OCI-LY3 (cell line): ENCODE measurements around the gene MRPS2.

Source experiments
- H2AFZ ChIP-seq: fragments of 200-600, 300-600 bp; shearing (Covaris generic); 2 replicates; pipeline ENCODE4 v1.6.0; 2014; ENCODE audit warnings: antibody characterized with exemption, low read depth, low read length
- H3K27ac ChIP-seq: fragments of 200-600, 300-600 bp; sonication (generic); 2 replicates; pipeline ENCODE4 v1.5.1; 2014; ENCODE audit warnings: mild to moderate bottlenecking, low read length, moderate library complexity, mixed read lengths
- H3K27me3 ChIP-seq: fragments of 200-600, 300-600 bp; sonication (generic); 2 replicates; pipeline ENCODE4 v1.6.1; 2014; ENCODE audit warnings: low read depth, low read length, mixed read lengths
- H3K36me3 ChIP-seq: fragments of 200-600, 300-600 bp; sonication (generic); replicated peaks from 2 replicates; pipeline ENCODE3; 2014; ENCODE audit warnings: low read depth, low read length, mixed read lengths
- H3K4me1 ChIP-seq: fragments of 300-600, 200-600 bp; sonication (generic); 2 replicates; pipeline ENCODE4 v1.6.1; 2014; ENCODE audit warnings: low read length, mixed read lengths
- H3K4me2 ChIP-seq: fragments of 200-600, 300-600 bp; sonication (generic); 2 replicates; pipeline ENCODE4 v1.6.1; 2014; ENCODE audit warnings: low read length, mixed read lengths
- H3K4me3 ChIP-seq: fragments of 300-600, 200-600 bp; sonication (generic); 2 replicates; pipeline ENCODE4 v1.5.1; 2014; ENCODE audit warnings: antibody characterized with exemption, mild to moderate bottlenecking, low read length, moderate library complexity
- H3K79me2 ChIP-seq: fragments of 300-600, 200-600 bp; shearing (Covaris generic); 2 replicates; pipeline ENCODE4 v1.6.1; 2014; ENCODE audit warnings: mild to moderate bottlenecking, low read length, mixed read lengths
- H3K9ac ChIP-seq: fragments of 300-600, 200-600 bp; shearing (Covaris generic); 2 replicates; pipeline ENCODE4 v1.6.0; 2014; ENCODE audit warnings: mild to moderate bottlenecking, low read length, moderate library complexity
- H3K9me3 ChIP-seq: fragments of 200-600, 300-600 bp; shearing (Covaris generic); 2 replicates; pipeline ENCODE4 v1.6.1; 2014; ENCODE audit warnings: low read length, mixed read lengths; ENCODE audit not compliant: insufficient read depth
- H4K20me1 ChIP-seq: fragments of 200-600, 300-600 bp; sonication (generic); 2 replicates; pipeline ENCODE4 v1.6.1; 2016; ENCODE audit warnings: low read length, mixed read lengths; ENCODE audit not compliant: insufficient read depth
- EZH2phosphoT487 ChIP-seq: fragments of 200-600 bp; shearing (Covaris generic); IDR thresholded peaks from 2 replicates; pipeline ENCODE4 v1.6.1; 2018; ENCODE audit warnings: antibody characterized with exemption, mixed run types, low read depth
- TF ChIP-seq, protein P1 (sequence below): fragments of 200-600, 300-600 bp; sonication (generic); IDR thresholded peaks from 2 replicates; pipeline ENCODE4 v1.5.1; 2014; ENCODE audit warnings: antibody characterized with exemption, low read length, low read depth

Gene MRPS2

DNA sequence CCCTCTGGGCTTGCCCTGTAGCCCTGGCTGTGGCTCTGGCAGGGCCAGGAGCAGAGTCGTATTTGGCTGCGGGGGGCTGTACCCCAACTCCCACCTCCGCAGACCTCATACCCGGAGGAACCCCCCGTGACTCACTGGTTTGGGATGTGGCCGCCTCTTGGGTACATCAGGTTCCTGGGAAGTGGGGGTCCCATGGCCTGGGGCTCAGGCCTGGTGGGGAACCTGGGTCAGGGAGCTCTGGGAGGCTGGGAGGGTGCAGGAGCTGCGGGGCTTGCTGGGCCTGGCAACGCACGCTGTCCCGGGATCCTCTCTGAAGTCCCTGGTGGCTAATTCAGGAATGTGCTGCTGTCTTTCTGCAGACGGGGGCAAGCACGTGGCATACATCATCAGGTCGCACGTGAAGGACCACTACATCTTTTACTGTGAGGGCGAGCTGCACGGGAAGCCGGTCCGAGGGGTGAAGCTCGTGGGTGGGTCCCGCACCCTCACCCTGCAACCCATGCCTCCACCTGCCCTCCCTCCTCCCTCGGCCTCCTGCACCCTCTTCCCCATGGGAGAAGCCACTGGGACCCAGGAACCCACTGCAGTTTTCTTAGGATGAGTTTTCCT is 23.1 kb downstream of the MRPS2 start:
- Histone ChIP-seq H3K36me3 (no peaks in the 10 kb centered on the region), H3K27me3 (no peaks in the 10 kb centered on the region), H3K27ac (no peak overlapping the region), H3K4me2 (no peak overlapping the region), H4K20me1 (no peaks in the 10 kb centered on the region), H3K79me2 (no peaks in the 10 kb centered on the region), H3K9me3 (no peaks in the 10 kb centered on the region), H3K9ac (no peak overlapping the region), H3K4me1 (no peaks in the 10 kb centered on the region), H3K4me3 (no peak overlapping the region), H2AFZ (no peak overlapping the region)
- TF ChIP-seq, protein P1, sequence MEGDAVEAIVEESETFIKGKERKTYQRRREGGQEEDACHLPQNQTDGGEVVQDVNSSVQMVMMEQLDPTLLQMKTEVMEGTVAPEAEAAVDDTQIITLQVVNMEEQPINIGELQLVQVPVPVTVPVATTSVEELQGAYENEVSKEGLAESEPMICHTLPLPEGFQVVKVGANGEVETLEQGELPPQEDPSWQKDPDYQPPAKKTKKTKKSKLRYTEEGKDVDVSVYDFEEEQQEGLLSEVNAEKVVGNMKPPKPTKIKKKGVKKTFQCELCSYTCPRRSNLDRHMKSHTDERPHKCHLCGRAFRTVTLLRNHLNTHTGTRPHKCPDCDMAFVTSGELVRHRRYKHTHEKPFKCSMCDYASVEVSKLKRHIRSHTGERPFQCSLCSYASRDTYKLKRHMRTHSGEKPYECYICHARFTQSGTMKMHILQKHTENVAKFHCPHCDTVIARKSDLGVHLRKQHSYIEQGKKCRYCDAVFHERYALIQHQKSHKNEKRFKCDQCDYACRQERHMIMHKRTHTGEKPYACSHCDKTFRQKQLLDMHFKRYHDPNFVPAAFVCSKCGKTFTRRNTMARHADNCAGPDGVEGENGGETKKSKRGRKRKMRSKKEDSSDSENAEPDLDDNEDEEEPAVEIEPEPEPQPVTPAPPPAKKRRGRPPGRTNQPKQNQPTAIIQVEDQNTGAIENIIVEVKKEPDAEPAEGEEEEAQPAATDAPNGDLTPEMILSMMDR: no peak
- TF ChIP-seq EZH2phosphoT487: no peak

- H3K9ac ChIP-seq: no peak overlapping the region
- H3K4me2 ChIP-seq: no peak overlapping the region
- no peak overlapping the region for H2AFZ ChIP-seq
- H3K27ac ChIP-seq: no peak overlapping the region
- no peaks in the 10 kb centered on the region for H3K9me3 ChIP-seq
- H3K4me3 ChIP-seq: no peak overlapping the region
- no peak for TF ChIP-seq EZH2phosphoT487
- TF ChIP-seq, protein P1: no peak
- H3K79me2 ChIP-seq: no peaks in the 10 kb centered on the region
- no peaks in the 10 kb centered on the region for H4K20me1 ChIP-seq
- H3K27me3 ChIP-seq: no peaks in the 10 kb centered on the region
- no peaks in the 10 kb centered on the region for H3K4me1 ChIP-seq
- H3K36me3 ChIP-seq: no peaks in the 10 kb centered on the region
Observed at GRCh38 chr9:135524130-135524861, 23.8 kb downstream of the MRPS2 start.

GRCh38 chr9:135525241-135526088 is 25.0 kb downstream of the MRPS2 start:
- no peak overlapping the region for H3K9ac ChIP-seq
- no peak overlapping the region for H2AFZ ChIP-seq
- H3K9me3 ChIP-seq: no peaks in the 10 kb centered on the region
- no peaks in the 10 kb centered on the region for H4K20me1 ChIP-seq
- TF ChIP-seq, protein P1: no peak
- no peak for TF ChIP-seq EZH2phosphoT487
- no peak overlapping the region for H3K27ac ChIP-seq
- no peaks in the 10 kb centered on the region for H3K27me3 ChIP-seq
- no peak overlapping the region for H3K4me2 ChIP-seq
- H3K4me3 ChIP-seq: no peak overlapping the region
- H3K79me2 ChIP-seq: no peaks in the 10 kb centered on the region
- no peaks in the 10 kb centered on the region for H3K36me3 ChIP-seq
- H3K4me1 ChIP-seq: no peaks in the 10 kb centered on the region
